ENCODE data around the gene ACTL10. TPM values are rescaled to one million over a fixed set of nuclear protein-coding genes. Genes with fewer than 3 reads are reported as not detected.

The ACTL10 gene
- total RNA-seq (2022; extraction: Qiagen RNA extraction): 0.05 TPM in 1 of 5 replicates, not detected in the others

GRCh38 chr20:33666293-33667244, at the start of gene ACTL10:
Gene ACTL10 (plus strand): TSS chr20:33666943. CDS start chr20:33667498, 555 bp downstream.

GRCh38 chr20:33662172-33662571, 4.6 kb upstream of the ACTL10 start, which contains the start of gene C20orf144:
Gene C20orf144 (plus strand): TSS chr20:33662327. CDS start chr20:33662346, 19 bp downstream.

GRCh38 chr20:33674294-33675135, 7.8 kb downstream of the ACTL10 start, which contains the start of gene NECAB3:
Gene NECAB3 (minus strand): TSS chr20:33674428. CDS start chr20:33674352, 76 bp downstream.

GRCh38 chr20:33686100-33686983, 19.6 kb downstream of the ACTL10 start, which contains the start of gene E2F1:
Gene E2F1 (minus strand): TSS chr20:33686385. CDS start chr20:33686264, 121 bp downstream.

Other genes with a start within 250 kb of the ACTL10 start
- 8.7 to 12.9 TPM (median 10.8 TPM) in 5 replicates for gene SNTA1, start 223.2 kb upstream of the ACTL10 start, total RNA-seq (2022; extraction: Qiagen RNA extraction)
- gene CBFA2T2, start 176.8 kb upstream of the ACTL10 start, total RNA-seq (2022; extraction: Qiagen RNA extraction): 4.3 to 7.2 TPM (median 6.2 TPM) in 5 replicates
- gene C20orf144, start 4.6 kb upstream of the ACTL10 start, total RNA-seq (2022; extraction: Qiagen RNA extraction): 0.08 to 0.13 TPM (median 0.10 TPM) in 4 of 5 replicates, not detected in the other
- gene NECAB3, start 7.5 kb downstream of the ACTL10 start, total RNA-seq (2022; extraction: Qiagen RNA extraction): 11.1 to 15.5 TPM (median 14.1 TPM) in 5 replicates
- gene E2F1, start 19.4 kb downstream of the ACTL10 start, total RNA-seq (2022; extraction: Qiagen RNA extraction): 22.0 to 33.5 TPM (median 30.9 TPM) in 5 replicates
- gene PXMP4, start 53.4 kb downstream of the ACTL10 start, total RNA-seq (2022; extraction: Qiagen RNA extraction): 4.8 to 6.5 TPM (median 6.3 TPM) in 5 replicates
- gene ZNF341, start 65.1 kb downstream of the ACTL10 start, total RNA-seq (2022; extraction: Qiagen RNA extraction): 2.8 to 4.9 TPM (median 3.9 TPM) in 5 replicates
- 163 to 184 TPM (median 178 TPM) in 5 replicates for gene CHMP4B, start 144.4 kb downstream of the ACTL10 start, total RNA-seq (2022; extraction: Qiagen RNA extraction)